Lung (tissue), 12 donors: ENCODE results near the gene TRIM13. TPM values are rescaled to one million over a fixed set of nuclear protein-coding genes. Genes with fewer than 3 reads are reported as not detected.

Experiments used
- ATAC-seq: fragments of 200-7000 bp; cut with Tn5 transposase; one replicate; pipeline ENCODE4 v1.9.1; 2020; ENCODE audit warnings: moderate number of reproducible peaks; ENCODE audit not compliant: insufficient read depth, low FRiP score
- DNase-seq, 3 donors: peaks; one replicate each; pipeline ENCODE4 v3.0.0-alpha.2; 2013 to 2017
- H3K27ac ChIP-seq, 2 donors: one replicate each; pipeline ENCODE4 v1.5.1; 2013; ENCODE audit warnings: mild to moderate bottlenecking in 2 of 2, moderate library complexity in 2 of 2, control low read depth in 1 of 2, inconsistent platforms in 1 of 2, low read depth in 1 of 2, low read length in 1 of 2
- H3K27me3 ChIP-seq, 3 donors: one replicate each; pipeline ENCODE4 v1.5.1; 2013; ENCODE audit warnings: low read length in 2 of 3; ENCODE audit not compliant: control insufficient read depth in 3 of 3, insufficient read depth in 3 of 3
- H3K36me3 ChIP-seq, 4 donors: one replicate each; pipeline ENCODE4 v1.5.1; 2013; ENCODE audit warnings: low read length in 4 of 4, mild to moderate bottlenecking in 1 of 4, moderate library complexity in 1 of 4; ENCODE audit not compliant: control insufficient read depth in 4 of 4, insufficient read depth in 4 of 4
- H3K4me1 ChIP-seq, 5 donors: one replicate each; pipeline ENCODE4 v1.5.1; 2013; ENCODE audit warnings: low read length in 5 of 5, mild to moderate bottlenecking in 2 of 5, moderate library complexity in 1 of 5; ENCODE audit not compliant: control insufficient read depth in 5 of 5, insufficient read depth in 5 of 5
- H3K4me3 ChIP-seq: one replicate; pipeline ENCODE4 v1.5.1; 2013; ENCODE audit warnings: mild to moderate bottlenecking, control low read depth, moderate library complexity
- H3K9ac ChIP-seq, 2 donors: one replicate each; pipeline ENCODE4 v1.5.1; 2013; ENCODE audit warnings: low read length in 2 of 2, control low read depth in 1 of 2; ENCODE audit not compliant: insufficient read depth in 1 of 2
- H3K9me3 ChIP-seq, 4 donors: one replicate each; pipeline ENCODE4 v1.5.1; 2013; ENCODE audit warnings: low read length in 3 of 4, mild to moderate bottlenecking in 1 of 4, moderate library complexity in 1 of 4; ENCODE audit not compliant: control insufficient read depth in 4 of 4, insufficient read depth in 3 of 4
- CTCF ChIP-seq: IDR thresholded peaks from 2 replicates; pipeline ENCODE4 v1.5.1; 2012; ENCODE audit warnings: mild to moderate bottlenecking; ENCODE audit errors: control extremely low read depth, extremely low read depth
- WGBS, 2 donors: extraction: QIAGEN DNeasy Blood & Tissue Kit; methylation state at CpG; one replicate each; pipeline ENCODE4 v1.1.7; 2013; 5-methylcytosine and 5-hydroxymethylcytosine counted together
- polyA plus RNA-seq, 2 donors: library from polyadenylated mRNA; stranded (reverse); fragments of 200-250 nt; gene quantifications; one replicate each; pipeline ENCODE4 v1.2.1, GENCODE V29; 2013
- total RNA-seq, 2 donors: library from RNA; depleted of rRNA in 1 of 2; stranded (reverse); fragments of >200 nt in 1 of 2; gene quantifications; one replicate each; pipeline ENCODE4 v1.2.1, GENCODE V29; 2014 to 2021
- donor health status: control.
- donor health status: control.
- donor health status: Bipolar disorder and iron deficiency.
- donor health status: healthy.
- donor health status: DM: yes; HTN: yes; CAD: no.

The TRIM13 gene
- total and polyA plus RNA-seq, 4 donors = 14.9 to 45.4 (median 30.2) TPM

- WGBS, 2 donors = 92 to 96% methylated on average over 1 of the region's 1 CpG
- no peaks in the 10 kb centered on the region for H3K27me3 ChIP-seq
These were observed 43.3 kb upstream of the TRIM13 start for GRCh38 chr13:49953560-49953959.

GRCh38 chr13:49954674-49955455 lies 42.0 kb upstream of the TRIM13 start:
- 84 to 86% methylated on average over 2 of the region's 2 CpGs for WGBS, 2 donors
- ATAC-seq (no peak), DNase-seq (no peak)
- H3K4me3 ChIP-seq = no peak overlapping the region
- H3K36me3 ChIP-seq = peaks cover 0 to 4% (median 0%) of the 10 kb centered on the region in 4 donors
- no peak for TF ChIP-seq CTCF
- H3K4me1 ChIP-seq = no peaks in the 10 kb centered on the region
- H3K27me3 ChIP-seq = no peaks in the 10 kb centered on the region
- no peak overlapping the region for H3K27ac ChIP-seq
- no peaks in the 10 kb centered on the region for H3K9me3 ChIP-seq
- H3K9ac ChIP-seq = no peak overlapping the region

More at GRCh38 chr13:49953560-49953959, 43.3 kb upstream of the TRIM13 start:
- ATAC-seq = no peak
- no peak overlapping the region for H3K9ac ChIP-seq
- peaks cover 0 to 4% (median 0%) of the 10 kb centered on the region in 4 donors for H3K36me3 ChIP-seq
- TF ChIP-seq CTCF = no peak
- no peaks in the 10 kb centered on the region for H3K4me1 ChIP-seq
- no peaks in the 10 kb centered on the region for H3K9me3 ChIP-seq
- DNase-seq = no peak
- H3K4me3 ChIP-seq = no peak overlapping the region
- H3K27ac ChIP-seq = no peak overlapping the region

GRCh38 chr13:49956131-49956530 lies 40.7 kb upstream of the TRIM13 start:
- 72 to 81% methylated on average over 3 of the region's 3 CpGs for WGBS, 2 donors
- Histone ChIP-seq H3K27me3 (no peaks in the 10 kb centered on the region), H3K9me3 (no peaks in the 10 kb centered on the region), H3K36me3 (peaks cover 0 to 4% (median 1%) of the 10 kb centered on the region in 4 donors), H3K4me1 (no peaks in the 10 kb centered on the region), H3K9ac (no peak overlapping the region), H3K27ac (no peak overlapping the region), H3K4me3 (no peak overlapping the region)
- no peak for ATAC-seq
- no peak for DNase-seq
- TF ChIP-seq CTCF = no peak

GRCh38 chr13:49958321-49958720 lies 38.5 kb upstream of the TRIM13 start:
- WGBS, 2 donors = 90 to 95% methylated on average over 3 of the region's 3 CpGs
- Histone ChIP-seq H3K36me3 (peaks cover 0 to 4% (median 3%) of the 10 kb centered on the region in 4 donors), H3K4me1 (no peaks in the 10 kb centered on the region), H3K9me3 (peaks cover 0 to 4% (median 0%) of the 10 kb centered on the region in 4 donors), H3K27ac (no peak overlapping the region), H3K4me3 (no peak overlapping the region), H3K9ac (no peak overlapping the region), H3K27me3 (no peaks in the 10 kb centered on the region)
- TF ChIP-seq CTCF = no peak
- ATAC-seq = no peak
- DNase-seq = no peak
